ENCODE results near the gene ENOX1. TPM values are rescaled to one million over a fixed set of nuclear protein-coding genes. Genes with fewer than 3 reads are reported as not detected.

Gene ENOX1
- total RNA-seq, 2 experiments from 2014 or later: 0.09 TPM

GRCh38 chr13:43245374-43245964 lies 541.3 kb downstream of the ENOX1 start:
- intact Hi-C loops (cut with micrococcal nuclease): no loop called here

GRCh38 chr13:43244481-43244880 lies 542.3 kb downstream of the ENOX1 start:
- intact Hi-C loops (cut with micrococcal nuclease): no loop called here
- TF ChIP-seq, protein P1, sequence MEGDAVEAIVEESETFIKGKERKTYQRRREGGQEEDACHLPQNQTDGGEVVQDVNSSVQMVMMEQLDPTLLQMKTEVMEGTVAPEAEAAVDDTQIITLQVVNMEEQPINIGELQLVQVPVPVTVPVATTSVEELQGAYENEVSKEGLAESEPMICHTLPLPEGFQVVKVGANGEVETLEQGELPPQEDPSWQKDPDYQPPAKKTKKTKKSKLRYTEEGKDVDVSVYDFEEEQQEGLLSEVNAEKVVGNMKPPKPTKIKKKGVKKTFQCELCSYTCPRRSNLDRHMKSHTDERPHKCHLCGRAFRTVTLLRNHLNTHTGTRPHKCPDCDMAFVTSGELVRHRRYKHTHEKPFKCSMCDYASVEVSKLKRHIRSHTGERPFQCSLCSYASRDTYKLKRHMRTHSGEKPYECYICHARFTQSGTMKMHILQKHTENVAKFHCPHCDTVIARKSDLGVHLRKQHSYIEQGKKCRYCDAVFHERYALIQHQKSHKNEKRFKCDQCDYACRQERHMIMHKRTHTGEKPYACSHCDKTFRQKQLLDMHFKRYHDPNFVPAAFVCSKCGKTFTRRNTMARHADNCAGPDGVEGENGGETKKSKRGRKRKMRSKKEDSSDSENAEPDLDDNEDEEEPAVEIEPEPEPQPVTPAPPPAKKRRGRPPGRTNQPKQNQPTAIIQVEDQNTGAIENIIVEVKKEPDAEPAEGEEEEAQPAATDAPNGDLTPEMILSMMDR (IDR thresholded peaks at IDR 0.05): no peak
- Mint-ChIP-seq H3K4me1 (ENCODE audit: low read depth) (no peaks in the 10 kb centered on the region), H3K27ac (no peak overlapping the region), H3K9me3 (no peaks in the 10 kb centered on the region), H3K27me3 (peaks cover 6% of the 10 kb centered on the region), H3K36me3 (ENCODE audit: low read depth) (no peaks in the 10 kb centered on the region), H3K4me3 (no peak overlapping the region)
- no peak for DNase-seq
- ATAC-seq: no peak
- ChIA-PET CTCF (no interaction called here), POLR2A (no interaction called here)

More at GRCh38 chr13:43245374-43245964, 541.3 kb downstream of the ENOX1 start:
- Mint-ChIP-seq H3K4me1 (ENCODE audit: low read depth) (no peaks in the 10 kb centered on the region), H3K36me3 (ENCODE audit: low read depth) (no peaks in the 10 kb centered on the region), H3K4me3 (no peak overlapping the region), H3K27ac (no peak overlapping the region), H3K27me3 (peaks cover 6% of the 10 kb centered on the region), H3K9me3 (no peaks in the 10 kb centered on the region)
- POLR2A ChIA-PET: no interaction called here
- TF ChIP-seq, protein P1 (IDR thresholded peaks at IDR 0.05): no peak
- CTCF ChIA-PET: no interaction called here
- no peak for DNase-seq
- ATAC-seq: no peak

- ATAC-seq (no peak), DNase-seq (no peak)
- CTCF ChIA-PET: no interaction called here
- Mint-ChIP-seq H3K36me3 (ENCODE audit: low read depth) (no peaks in the 10 kb centered on the region), H3K4me3 (no peak overlapping the region), H3K27ac (no peak overlapping the region), H3K27me3 (peaks cover 6% of the 10 kb centered on the region), H3K9me3 (no peaks in the 10 kb centered on the region), H3K4me1 (ENCODE audit: low read depth) (no peaks in the 10 kb centered on the region)
- intact Hi-C loops (cut with micrococcal nuclease): no loop called here
- POLR2A ChIA-PET: no interaction called here
- TF ChIP-seq, protein P1 (IDR thresholded peaks at IDR 0.05): no peak
These were observed 543.1 kb downstream of the ENOX1 start for GRCh38 chr13:43243711-43244110.

DNA sequence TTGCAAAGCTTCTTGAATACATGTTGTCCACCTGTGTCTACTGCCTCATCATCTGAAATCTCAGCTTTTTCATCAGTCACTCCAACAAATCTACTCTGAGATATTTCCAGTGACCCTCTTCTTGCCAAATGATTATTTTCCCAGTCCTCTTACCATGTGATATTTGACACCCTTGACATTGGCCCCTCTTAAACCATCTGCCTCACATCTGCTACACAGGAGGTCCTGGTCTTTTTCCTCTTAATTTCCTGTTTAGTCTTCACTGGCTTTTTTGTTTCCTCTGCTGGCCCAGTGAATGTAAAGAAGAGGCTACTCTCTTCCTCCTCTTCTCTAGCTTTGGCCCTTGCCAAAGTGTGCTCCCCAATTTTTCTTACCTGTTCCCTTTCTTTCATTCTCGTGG lies 544.7 kb downstream of the ENOX1 start:
- no peaks in the 10 kb centered on the region for H3K9me3 Mint-ChIP-seq
- no peak overlapping the region for H3K27ac Mint-ChIP-seq
- DNase-seq (no peak), ATAC-seq (no peak)
- TF ChIP-seq, protein P1 (IDR thresholded peaks at IDR 0.05): no peak
- intact Hi-C loops (cut with micrococcal nuclease): no loop called here
- ChIA-PET CTCF (no interaction called here), POLR2A (no interaction called here)
- H3K36me3 Mint-ChIP-seq (ENCODE audit: low read depth): no peaks in the 10 kb centered on the region
- H3K4me1 Mint-ChIP-seq (ENCODE audit: low read depth): no peaks in the 10 kb centered on the region
- no peak overlapping the region for H3K4me3 Mint-ChIP-seq
- H3K27me3 Mint-ChIP-seq: peaks cover 6% of the 10 kb centered on the region

GRCh38 chr13:43240278-43240677 lies 546.5 kb downstream of the ENOX1 start:
- no peak for DNase-seq
- ChIA-PET POLR2A (no interaction called here), CTCF (no interaction called here)
- intact Hi-C loops (cut with micrococcal nuclease): no loop called here
- no peaks in the 10 kb centered on the region for H3K4me1 Mint-ChIP-seq (ENCODE audit: low read depth)
- no peak overlapping the region for H3K4me3 Mint-ChIP-seq
- H3K27me3 Mint-ChIP-seq: peaks cover 4% of the 10 kb centered on the region
- H3K9me3 Mint-ChIP-seq: no peaks in the 10 kb centered on the region
- ATAC-seq: no peak
- H3K27ac Mint-ChIP-seq: no peak overlapping the region
- TF ChIP-seq, protein P1 (IDR thresholded peaks at IDR 0.05): no peak
- no peaks in the 10 kb centered on the region for H3K36me3 Mint-ChIP-seq (ENCODE audit: low read depth)
